Caco-2 (cell line): Measurements from ENCODE around the gene BANK1. TPM values are rescaled to one million over a fixed set of nuclear protein-coding genes. Genes with fewer than 3 reads are reported as not detected.

Experiments
- BruUV-seq: library from RNA; stranded (reverse); fragments of 400-500 nt; replicated peaks from 2 replicates; lab custom pipeline; 2021; lab: Mats Ljungman, UMichigan
- CTCF ChIA-PET: fragments of 300-600 bp; sonication (Branson Sonifier 250); formaldehyde crosslinking; loops from one replicate; lab custom pipeline; 2022; ENCODE audit warnings: antibody characterized with exemption; lab: Charles Lee
- POLR2A ChIA-PET: fragments of 300-600 bp; sonication (Branson Sonifier 250); formaldehyde crosslinking; loops from one replicate; lab custom pipeline; 2022; ENCODE audit warnings: antibody characterized with exemption; lab: Charles Lee
- DNase-seq, 2 experiments: peaks; one replicate each; pipeline versions ENCODE4 v3.0.0 to v3.0.0-alpha.2; 2020 to 2022
- H3K27me3 ChIP-seq: replicated peaks from 2 replicates; pipeline ENCODE4 v1.6.0; 2011; ENCODE audit warnings: low read length; ENCODE audit not compliant: control insufficient read depth, insufficient read depth
- H3K36me3 ChIP-seq: 2 replicates; pipeline ENCODE4 v1.5.1; 2011; ENCODE audit warnings: low read length; ENCODE audit not compliant: control insufficient read depth, insufficient read depth
- H3K4me1 ChIP-seq: fragments of 250-450 bp; sonication (Bioruptor Pico); 2 replicates; pipeline ENCODE4 v1.5.1; 2020; ENCODE audit warnings: mild to moderate bottlenecking
- H3K4me3 ChIP-seq: 2 replicates; pipeline ENCODE4 v1.5.1; 2011; ENCODE audit warnings: low read depth, mild to moderate bottlenecking, control low read depth, low read length
- H3K9me3 ChIP-seq: fragments of 250-450 bp; sonication (Bioruptor Pico); 2 replicates; pipeline ENCODE4 v1.5.1; 2020; ENCODE audit warnings: mild to moderate bottlenecking, moderate library complexity
- H3K27ac Mint-ChIP-seq: one replicate; pipeline ENCODE4 v1.8.0; 2022; ENCODE audit warnings: mixed read lengths; ENCODE audit not compliant: unreplicated experiment
- H3K27me3 Mint-ChIP-seq: one replicate; pipeline ENCODE4 v1.8.0; 2022; ENCODE audit warnings: mixed read lengths; ENCODE audit not compliant: insufficient read depth, unreplicated experiment
- H3K36me3 Mint-ChIP-seq: one replicate; pipeline ENCODE4 v1.8.0; 2022; ENCODE audit warnings: mild to moderate bottlenecking, mixed read lengths; ENCODE audit not compliant: insufficient read depth, unreplicated experiment
- H3K4me1 Mint-ChIP-seq: one replicate; pipeline ENCODE4 v1.8.0; 2022; ENCODE audit warnings: low read depth, mixed read lengths; ENCODE audit not compliant: unreplicated experiment
- H3K4me3 Mint-ChIP-seq: one replicate; pipeline ENCODE4 v1.8.0; 2022; ENCODE audit warnings: mild to moderate bottlenecking, moderate library complexity, mixed read lengths; ENCODE audit not compliant: unreplicated experiment
- H3K9me3 Mint-ChIP-seq: one replicate; pipeline ENCODE4 v1.8.0; 2022; ENCODE audit warnings: mixed read lengths; ENCODE audit not compliant: unreplicated experiment
- CTCF ChIP-seq, 2 experiments: fragments of 200-600 bp in 1 of 2; IDR thresholded peaks; 1 replicate in 1 of 2; 2 replicates in 1 of 2; pipeline versions ENCODE4 v1.5.1 to v1.8.0; 2011 to 2022; ENCODE audit warnings: antibody characterized with exemption in 1 of 2, control low read depth in 1 of 2, inconsistent platforms in 1 of 2, low read depth in 1 of 2, low read length in 1 of 2, mild to moderate bottlenecking in 1 of 2, moderate library complexity in 1 of 2; ENCODE audit not compliant: insufficient read depth in 1 of 2, severe bottlenecking in 1 of 2, unreplicated experiment in 1 of 2
- intact Hi-C: fragments of 100-400 bp; cut with micrococcal nuclease; formaldehyde crosslinking; loops from one replicate; pipeline ENCODE4 v1.10.0; 2022; ENCODE audit not compliant: unreplicated experiment
- total RNA-seq: library from RNA; stranded (reverse); gene quantifications from 2 replicates; pipeline ENCODE4 v1.2.3, GENCODE V29; 2022

The BANK1 gene
- total RNA-seq, 1 experiment from 2014 or later = 5.7 TPM

- Mint-ChIP-seq H3K4me1 (no peaks in the 10 kb centered on the region), H3K9me3 (peaks cover 10% of the 10 kb centered on the region), H3K27ac (no peak overlapping the region), H3K27me3 (no peaks in the 10 kb centered on the region), H3K36me3 (no peaks in the 10 kb centered on the region), H3K4me3 (no peak overlapping the region)
- intact Hi-C loops = loop anchor here (2.0 kb wide), 1 partner anchor 15 kb away; no protein-coding TSS in a partner anchor
- POLR2A ChIA-PET = no interaction called here
- no peak overlapping the region for H3K4me3 ChIP-seq
- H3K27me3 ChIP-seq = no peaks in the 10 kb centered on the region
- H3K9me3 ChIP-seq = no peaks in the 10 kb centered on the region
- DNase-seq = no peak
- no peaks in the 10 kb centered on the region for H3K4me1 ChIP-seq
- no peaks in the 10 kb centered on the region for H3K36me3 ChIP-seq
- CTCF ChIA-PET = no interaction called here
- BruUV-seq = no TSS peak
- no peak for TF ChIP-seq CTCF (IDR thresholded peaks at IDR 0.05; ENCODE audit: insufficient read depth in 1 of 2, low read depth in 1 of 2, low read length in 1 of 2, severe bottlenecking in 1 of 2, unreplicated experiment in 1 of 2)
Observed at GRCh38 chr4:101911616-101912015, 121.1 kb downstream of the BANK1 start.

- no TSS peak for BruUV-seq
- POLR2A ChIA-PET = no interaction called here
- no peak for DNase-seq
- Mint-ChIP-seq H3K4me3 (no peak overlapping the region), H3K4me1 (no peaks in the 10 kb centered on the region), H3K36me3 (no peaks in the 10 kb centered on the region), H3K27me3 (no peaks in the 10 kb centered on the region), H3K27ac (no peak overlapping the region), H3K9me3 (peaks cover 10% of the 10 kb centered on the region)
- Histone ChIP-seq H3K4me3 (no peak overlapping the region), H3K4me1 (no peaks in the 10 kb centered on the region), H3K9me3 (no peaks in the 10 kb centered on the region), H3K27me3 (no peaks in the 10 kb centered on the region), H3K36me3 (no peaks in the 10 kb centered on the region)
- no peak for TF ChIP-seq CTCF (IDR thresholded peaks at IDR 0.05; ENCODE audit: insufficient read depth in 1 of 2, low read depth in 1 of 2, low read length in 1 of 2, severe bottlenecking in 1 of 2, unreplicated experiment in 1 of 2)
- CTCF ChIA-PET = no interaction called here
- intact Hi-C loops = no loop called here
Observed at GRCh38 chr4:101914761-101915160, 124.2 kb downstream of the BANK1 start.

GRCh38 chr4:101919373-101919977, 128.9 kb downstream of the BANK1 start:
- no peaks in the 10 kb centered on the region for H3K9me3 Mint-ChIP-seq
- H3K4me3 Mint-ChIP-seq = no peak overlapping the region
- no TSS peak for BruUV-seq
- intact Hi-C loops = no loop called here
- no peaks in the 10 kb centered on the region for H3K27me3 Mint-ChIP-seq
- no peaks in the 10 kb centered on the region for H3K27me3 ChIP-seq
- TF ChIP-seq CTCF (IDR thresholded peaks at IDR 0.05; ENCODE audit: insufficient read depth in 1 of 2, low read depth in 1 of 2, low read length in 1 of 2, severe bottlenecking in 1 of 2, unreplicated experiment in 1 of 2) = no peak
- H3K4me1 Mint-ChIP-seq = no peaks in the 10 kb centered on the region
- no peak overlapping the region for H3K27ac Mint-ChIP-seq
- ChIA-PET CTCF (no interaction called here), POLR2A (no interaction called here)
- no peaks in the 10 kb centered on the region for H3K36me3 Mint-ChIP-seq
- peaks cover 13% of the 10 kb centered on the region for H3K4me1 ChIP-seq
- DNase-seq = no peak
- no peak overlapping the region for H3K4me3 ChIP-seq
- H3K36me3 ChIP-seq = no peaks in the 10 kb centered on the region
- H3K9me3 ChIP-seq = no peaks in the 10 kb centered on the region
